Endothelial cell of hepatic sinusoid (primary cell): Measurements from ENCODE around the gene TEX38.
"Not testable (repeated sequence)": the region's sequence is repeated elsewhere in the genome, so short reads cannot be mapped to it uniquely, and the experiment has no call there.

ENCODE experiments used
- in situ Hi-C: cut with HindIII; loops from 2 replicates; pipeline ENCODE4 v1.10.0; 2017; ENCODE audit warnings: low sequenced_read_pairs

The TEX38 gene

GRCh38 chr1:46671554-46671953 lies at the start of gene TEX38:
Gene TEX38, plus strand, starts transcription at chr1:46671854. Its CDS starts 81 bp downstream, at chr1:46671935.
- in situ Hi-C loops = no loop called here

GRCh38 chr1:46621930-46622329 lies 49.7 kb upstream of the TEX38 start:
- in situ Hi-C loops = no loop called here

- in situ Hi-C loops = no loop called here
Measured at GRCh38 chr1:46622344-46622743, 49.3 kb upstream of the TEX38 start.

GRCh38 chr1:46623743-46624644 lies 47.7 kb upstream of the TEX38 start:
- in situ Hi-C loops = no loop called here

DNA sequence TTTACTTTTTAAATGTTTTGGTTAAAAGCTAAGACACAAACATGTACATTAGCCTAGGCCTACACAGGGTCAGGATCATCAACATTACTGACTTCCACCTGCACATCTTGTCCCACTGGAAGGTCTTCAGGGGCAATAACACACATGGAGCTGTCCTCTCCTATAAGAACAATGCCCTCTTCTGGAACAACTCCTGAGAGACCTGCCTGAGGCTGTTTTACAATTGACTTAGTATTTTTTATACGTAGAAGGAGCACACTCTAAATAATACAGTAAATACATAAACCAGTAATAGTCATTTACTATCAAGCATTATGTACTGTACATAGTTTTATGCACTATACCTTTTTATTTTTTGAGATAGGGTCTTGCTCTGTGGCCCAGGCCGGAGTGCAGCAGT lies 40.9 kb upstream of the TEX38 start:
- in situ Hi-C loops = no loop called here

GRCh38 chr1:46635205-46635604 lies 36.4 kb upstream of the TEX38 start:
- in situ Hi-C loops = no loop called here

DNA sequence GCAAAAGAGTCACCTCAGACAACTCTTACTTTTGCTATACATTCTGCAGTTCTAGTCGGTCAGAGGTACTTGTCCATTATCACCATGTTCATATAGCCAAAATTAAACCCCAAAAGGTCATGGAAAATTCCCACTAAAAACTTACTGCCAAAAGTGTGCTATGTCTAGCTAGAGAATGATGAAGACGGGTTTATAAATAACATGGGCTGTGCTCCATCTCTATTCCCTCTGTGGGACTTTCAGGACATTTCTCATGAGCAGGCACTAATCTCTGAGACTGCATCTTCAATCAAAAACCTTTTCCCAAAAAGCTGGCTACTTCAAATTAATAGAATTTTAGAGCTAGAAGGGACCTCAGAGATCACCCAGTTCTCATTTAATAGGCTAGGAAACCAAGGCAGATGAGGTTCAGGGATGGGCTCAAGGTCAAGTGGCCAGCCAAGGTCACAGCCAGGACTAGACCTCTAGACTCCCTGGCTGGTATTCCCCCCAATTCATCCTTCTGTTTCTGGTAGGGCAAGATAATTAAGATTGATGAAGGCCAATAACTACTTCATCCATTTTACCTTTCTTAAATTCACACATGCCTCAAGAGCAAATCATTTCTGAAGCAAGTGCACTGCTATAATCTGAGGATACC lies 34.1 kb upstream of the TEX38 start:
- in situ Hi-C loops = no loop called here

- in situ Hi-C loops = no loop called here
Measured at GRCh38 chr1:46638921-46639320, 32.7 kb upstream of the TEX38 start.

- in situ Hi-C loops = no loop called here
Measured at GRCh38 chr1:46639547-46639946, 32.1 kb upstream of the TEX38 start.

- in situ Hi-C loops = no loop called here
Measured at GRCh38 chr1:46642115-46642680, 29.5 kb upstream of the TEX38 start.

DNA sequence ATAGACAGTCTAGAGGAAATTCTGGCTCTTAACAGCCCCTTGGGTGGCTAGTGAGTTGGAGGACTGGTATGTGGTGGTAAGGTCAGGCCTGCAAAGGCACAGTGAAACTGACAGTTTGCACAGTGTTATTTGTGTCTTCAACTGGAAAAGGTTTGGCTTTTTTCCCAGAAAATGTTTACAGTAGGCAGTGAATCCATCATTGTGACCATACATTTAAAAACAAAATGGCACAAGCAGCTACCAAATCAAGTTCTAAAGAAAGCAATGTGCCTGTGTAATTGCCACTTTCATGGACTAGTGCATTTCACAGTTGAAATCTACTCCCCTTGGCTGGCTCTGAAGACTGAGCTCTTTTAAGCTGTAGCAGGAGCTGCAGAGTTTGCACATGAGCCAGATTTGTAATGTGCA lies 28.3 kb upstream of the TEX38 start:
- in situ Hi-C loops = no loop called here

DNA sequence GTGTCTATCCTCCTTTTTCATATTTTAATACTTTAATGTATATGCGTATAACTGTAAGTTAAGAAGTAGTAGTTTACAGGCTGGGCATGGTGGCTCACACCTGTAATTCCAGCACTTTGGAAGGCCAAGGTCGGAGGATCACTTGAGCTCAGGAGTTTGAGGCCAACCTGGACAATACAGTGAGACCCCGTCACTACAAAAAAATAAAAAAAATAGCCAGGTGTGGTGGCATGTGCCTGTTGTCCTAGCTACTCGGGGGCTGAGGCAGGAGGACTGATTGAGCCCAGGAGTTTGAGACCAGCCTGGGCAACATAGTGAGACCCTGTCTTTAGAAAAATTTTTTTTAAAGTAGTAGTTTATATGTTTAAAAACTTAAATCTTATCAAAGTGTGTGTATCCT lies 25.8 kb upstream of the TEX38 start:
- in situ Hi-C loops = no loop called here

DNA sequence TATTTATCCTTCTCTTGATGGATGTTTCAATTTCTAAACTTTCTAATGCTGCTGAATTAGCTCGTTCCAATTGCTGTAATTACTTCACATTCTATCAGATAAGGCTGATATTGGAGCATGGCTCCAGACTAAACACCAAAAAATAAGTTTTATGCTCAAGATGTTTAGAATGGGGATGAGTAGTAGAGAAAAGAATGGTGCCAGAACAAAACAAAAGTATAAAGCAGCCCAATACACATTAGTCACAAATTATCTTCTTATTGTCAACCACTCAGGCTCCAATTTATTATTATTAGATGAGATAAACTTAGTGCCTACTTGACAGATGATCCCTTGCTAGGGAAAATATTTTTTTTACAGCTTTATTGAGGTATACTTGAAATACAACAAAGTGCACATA lies 25.3 kb upstream of the TEX38 start:
- in situ Hi-C loops = no loop called here

- in situ Hi-C loops = no loop called here
Measured at GRCh38 chr1:46646844-46647243, 24.8 kb upstream of the TEX38 start.

DNA sequence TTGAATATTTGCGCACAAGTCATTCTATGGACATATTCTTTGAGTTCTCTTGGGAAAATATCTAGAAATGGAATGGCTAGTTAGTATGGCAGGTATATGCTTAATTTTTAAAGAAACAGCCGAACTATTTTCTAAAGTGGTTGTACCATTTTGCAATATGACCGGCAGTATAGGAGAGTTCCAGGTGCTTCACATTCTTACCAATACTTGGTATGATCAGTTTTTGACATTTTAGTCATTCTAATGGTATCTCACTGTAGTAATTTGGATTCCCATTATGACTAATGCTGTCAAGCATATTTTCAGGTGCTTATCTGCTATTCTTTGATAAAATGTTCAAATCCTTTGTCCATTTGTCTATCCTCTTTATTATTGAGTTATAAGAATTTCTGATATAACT lies 24.0 kb upstream of the TEX38 start:
- in situ Hi-C loops = no loop called here

DNA sequence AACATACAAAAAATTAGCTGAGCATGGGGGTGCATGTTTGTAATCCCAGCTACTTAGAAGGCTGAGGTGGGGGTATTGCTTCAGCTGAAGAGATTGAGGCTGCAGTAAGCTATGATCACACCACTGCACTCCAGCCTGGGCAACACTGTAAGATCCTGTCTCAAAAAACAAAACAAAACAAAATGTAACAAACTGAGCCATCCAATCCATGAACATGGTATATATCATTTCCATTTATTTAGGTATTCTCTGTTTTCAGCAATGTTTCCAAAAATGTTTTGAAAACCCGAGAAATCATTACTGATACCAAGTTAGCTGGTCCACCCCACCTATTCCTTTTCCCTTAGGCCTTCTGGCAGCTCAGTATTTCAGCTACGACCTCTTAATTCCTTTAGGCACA lies 21.9 kb upstream of the TEX38 start:
- in situ Hi-C loops = no loop called here

DNA sequence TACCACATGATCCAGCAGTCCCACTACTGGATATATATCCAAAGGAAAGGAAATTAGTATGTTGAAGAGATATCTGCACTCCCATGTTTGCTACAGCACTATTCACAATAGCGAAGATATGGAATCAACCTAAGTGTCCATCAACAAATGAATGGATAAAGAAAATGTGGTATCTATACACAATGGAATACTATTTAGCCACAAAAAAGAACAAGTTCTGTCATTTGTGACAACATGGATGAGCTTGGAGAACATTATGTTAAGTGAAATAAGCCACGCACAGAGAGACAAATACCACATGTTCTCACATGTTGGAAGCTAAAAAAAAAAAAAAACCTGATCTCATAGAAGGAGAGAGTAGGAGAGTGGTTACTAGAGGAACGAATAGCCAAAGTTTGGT lies 21.2 kb upstream of the TEX38 start:
- in situ Hi-C loops = no loop called here

GRCh38 chr1:46651152-46651551 lies 20.5 kb upstream of the TEX38 start:
- in situ Hi-C loops = not testable (repeated sequence)

DNA sequence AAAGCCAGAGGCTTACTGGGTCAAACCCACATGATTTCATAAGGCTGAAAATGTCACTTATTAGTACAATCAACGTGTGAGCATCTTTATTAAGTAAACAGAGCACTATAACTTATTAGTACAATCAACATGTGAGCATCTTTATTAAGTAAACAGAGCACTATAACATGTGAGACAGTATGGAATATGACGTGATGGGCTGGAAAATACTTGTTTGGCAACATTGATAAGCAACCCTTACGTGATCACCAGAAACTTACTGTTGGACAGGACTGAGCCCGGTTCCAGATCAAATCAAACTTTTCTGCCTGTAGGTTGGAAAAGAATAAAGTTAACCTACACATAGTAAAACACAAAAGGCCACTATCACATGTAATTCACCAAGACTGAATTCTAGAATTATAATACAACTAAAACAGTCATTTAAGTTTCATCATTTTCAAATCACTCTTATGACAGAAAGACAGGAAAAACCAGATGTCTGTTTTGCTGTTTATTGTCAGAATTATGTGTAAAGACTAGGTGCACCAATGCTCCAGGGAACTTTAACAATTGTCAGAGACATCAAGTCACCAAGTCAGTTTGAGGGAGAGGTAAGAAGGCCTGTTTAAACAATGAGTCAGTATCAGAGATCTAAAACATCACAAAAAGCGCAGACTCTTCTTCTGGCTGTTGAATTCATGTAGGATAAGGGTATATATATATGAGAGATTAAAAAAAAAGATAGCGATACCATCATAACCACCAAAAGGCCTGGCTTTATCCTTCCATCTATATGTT lies 19.1 kb upstream of the TEX38 start:
- in situ Hi-C loops = no loop called here

GRCh38 chr1:46653405-46653958 lies 18.2 kb upstream of the TEX38 start:
- in situ Hi-C loops = no loop called here

- in situ Hi-C loops = no loop called here
Measured at GRCh38 chr1:46654012-46654411, 17.6 kb upstream of the TEX38 start.
